Stimulated activated CD4-positive, alpha-beta T cell treated with anti-CD3 and anti-CD28 coated beads, Interleukin-2, amount 100 ng/mL, for 48 hours (primary cell): ENCODE measurements around the gene ENPP3.

Experiments
- DNase-seq, 2 donors: peaks; one replicate each; pipeline ENCODE4 v3.0.0-alpha.2; 2020

The ENPP3 gene

GRCh38 chr6:131636880-131637792 is at the start of gene ENPP3:
Gene ENPP3, plus strand, starts transcription at chr6:131637302. Its CDS starts 83 bp downstream, at chr6:131637385.
- DNase-seq: no peak

- DNase-seq: no peak
Observed at GRCh38 chr6:131587909-131588308, 49.2 kb upstream of the ENPP3 start.

GRCh38 chr6:131588643-131589042 is 48.5 kb upstream of the ENPP3 start:
- no peak for DNase-seq

- no peak for DNase-seq
Observed at GRCh38 chr6:131592935-131593334, 44.2 kb upstream of the ENPP3 start.

- no peak for DNase-seq
Observed at GRCh38 chr6:131594074-131594473, 43.0 kb upstream of the ENPP3 start.

- DNase-seq: no peak
Observed at GRCh38 chr6:131597446-131597845, 39.7 kb upstream of the ENPP3 start.

- no peak for DNase-seq
Observed at GRCh38 chr6:131600716-131601115, 36.4 kb upstream of the ENPP3 start.

- no peak for DNase-seq
Observed at GRCh38 chr6:131602781-131603312, 34.3 kb upstream of the ENPP3 start.

GRCh38 chr6:131613296-131613925 is 23.7 kb upstream of the ENPP3 start:
- DNase-seq: no peak

- no peak for DNase-seq
Observed at GRCh38 chr6:131615275-131615674, 21.8 kb upstream of the ENPP3 start.

GRCh38 chr6:131627724-131628682 is 9.1 kb upstream of the ENPP3 start, which contains the start of gene MED23:
Gene MED23, minus strand, starts transcription at chr6:131628242. Its CDS starts 193 bp downstream, at chr6:131628049.
- DNase-seq: peak; percentile 99

- no peak for DNase-seq
Observed at GRCh38 chr6:131628726-131629125, 8.4 kb upstream of the ENPP3 start.

GRCh38 chr6:131629651-131630050 is 7.5 kb upstream of the ENPP3 start:
- no peak for DNase-seq

- DNase-seq: no peak
Observed at GRCh38 chr6:131631625-131632289, 5.3 kb upstream of the ENPP3 start.

- no peak for DNase-seq
Observed at GRCh38 chr6:131635384-131636340, 1.4 kb upstream of the ENPP3 start.

- no peak for DNase-seq
Observed at GRCh38 chr6:131638013-131638412, 911 bp downstream of the ENPP3 start.

GRCh38 chr6:131640100-131640499 is 3.0 kb downstream of the ENPP3 start:
- DNase-seq: no peak

- DNase-seq: no peak
Observed at GRCh38 chr6:131640576-131640975, 3.5 kb downstream of the ENPP3 start.

GRCh38 chr6:131641554-131641953 is 4.5 kb downstream of the ENPP3 start:
- no peak for DNase-seq

- DNase-seq: no peak
Observed at GRCh38 chr6:131642565-131642964, 5.5 kb downstream of the ENPP3 start.
